GM12878 (cell line): ENCODE results near the gene UNC13D. TPM values are rescaled to one million over a fixed set of nuclear protein-coding genes. Genes with fewer than 3 reads are reported as not detected.
A peak's percentile ranks its signal among the peaks of the same experiment; 100 is the strongest.

Source experiments
- BCL11A ChIP-seq: IDR thresholded peaks from 2 replicates; pipeline ENCODE4 v1.6.1; 2011; ENCODE audit warnings: low read depth, low read length
- BHLHE40 ChIP-seq, 2 experiments: fragments of 450-650 bp in 1 of 2; IDR thresholded peaks; 2 replicates each; pipeline ENCODE4 v1.6.1; 2011 to 2017; ENCODE audit warnings: low read depth in 2 of 2, borderline replicate concordance in 1 of 2, improper control_type of control experiment in 1 of 2, low read length in 1 of 2, mild to moderate bottlenecking in 1 of 2
- BRCA1 ChIP-seq: IDR thresholded peaks from 2 replicates; pipeline ENCODE4 v1.6.1; 2011; ENCODE audit warnings: low read depth, low read length, improper control_type of control experiment
- CBX3 ChIP-seq: fragments of 200-600 bp; sonication (generic); IDR thresholded peaks from 2 replicates; pipeline ENCODE4 v1.6.1; 2016; ENCODE audit warnings: low read depth, borderline replicate concordance
- CHD4 ChIP-seq: fragments of 200-600 bp; sonication (generic); IDR thresholded peaks from 2 replicates; pipeline ENCODE4 v1.6.1; 2016; ENCODE audit warnings: mild to moderate bottlenecking
- CREM ChIP-seq: IDR thresholded peaks from 2 replicates; pipeline ENCODE4 v1.6.1; 2014; ENCODE audit warnings: antibody characterized with exemption, low read depth
- EP300 ChIP-seq, 2 experiments: fragments of 150-350 bp in 1 of 2; IDR thresholded peaks; 2 replicates each; pipeline ENCODE4 v1.6.1; 2011 to 2012; ENCODE audit warnings: low read depth in 2 of 2, low read length in 2 of 2, borderline replicate concordance in 1 of 2, improper control_type of control experiment in 1 of 2, inconsistent platforms in 1 of 2; ENCODE audit not compliant: control insufficient read depth in 1 of 2
- ETV6 ChIP-seq, 2 experiments: fragments of 450-650 bp in 1 of 2; IDR thresholded peaks in 1 of 2; conservative IDR thresholded peaks in 1 of 2; 2 replicates each; pipeline ENCODE4 v1.6.1; 2014; ENCODE audit warnings: antibody characterized with exemption in 1 of 2, borderline replicate concordance in 1 of 2, low read depth in 1 of 2, mild to moderate bottlenecking in 1 of 2, moderate library complexity in 1 of 2
- GATAD2B ChIP-seq: fragments of 450-650 bp; conservative IDR thresholded peaks from 2 replicates; pipeline ENCODE4 v1.6.1; 2017; ENCODE audit warnings: low read depth, mild to moderate bottlenecking, moderate library complexity
- JUND ChIP-seq: IDR thresholded peaks from 2 replicates; pipeline ENCODE4 v1.6.1; 2012; ENCODE audit warnings: low read depth, mild to moderate bottlenecking, low read length, improper control_type of control experiment, moderate library complexity
- KAT2A ChIP-seq: conservative IDR thresholded peaks from 2 replicates; pipeline ENCODE4 v1.6.1; 2011; ENCODE audit warnings: low read depth, low read length; ENCODE audit not compliant: control insufficient read depth
- KLF5 ChIP-seq: fragments of 450-650 bp; IDR thresholded peaks from 2 replicates; pipeline ENCODE4 v1.6.1; 2014; ENCODE audit warnings: mild to moderate bottlenecking; ENCODE audit not compliant: partially characterized antibody
- MTA3 ChIP-seq: IDR thresholded peaks from 2 replicates; pipeline ENCODE4 v1.6.1; 2012; ENCODE audit warnings: low read length, inconsistent platforms, borderline replicate concordance
- NFYA ChIP-seq: IDR thresholded peaks from 2 replicates; pipeline ENCODE4 v1.6.1; 2011; ENCODE audit warnings: low read depth, mild to moderate bottlenecking, low read length, improper control_type of control experiment, borderline replicate concordance
- POLR2AphosphoS5 ChIP-seq: IDR thresholded peaks from 2 replicates; pipeline ENCODE4 v1.6.1; 2011; ENCODE audit warnings: mild to moderate bottlenecking, low read length, inconsistent platforms
- TARDBP ChIP-seq: IDR thresholded peaks from 2 replicates; pipeline ENCODE4 v1.6.1; 2016; ENCODE audit warnings: borderline replicate concordance
- polyA plus RNA-seq, 11 experiments: library from polyadenylated mRNA; depleted of rRNA in 4 of 11; unstranded in 6 of 11; stranded (reverse) in 5 of 11; fragments of >200 nt; fragmentation: Nextera tagmentation in 4 of 11; fragmentation: Illumina TruSeq in 1 of 11; extraction: Ambion mirVana in 4 of 11; extraction: Trizol in 1 of 11; gene quantifications; 1 replicate in 1 of 11; 2 replicates in 10 of 11; pipeline versions ENCODE4 v1.2.1 to v1.2.3, GENCODE V29; 2011 to 2016; ENCODE audit warnings: inconsistent platforms in 2 of 11, missing spikeins in 2 of 11, low read depth in 1 of 11
- total RNA-seq, 4 experiments: library from RNA; depleted of rRNA in 3 of 4; stranded (reverse); fragments of >200 nt in 3 of 4; fragmentation: Illumina TruSeq in 1 of 4; extraction: Trizol in 1 of 4; gene quantifications; 2 replicates each; pipeline versions ENCODE4 v1.2.1 to v1.2.3, GENCODE V29; 2013 to 2021
- TF ChIP-seq, protein P1 (sequence below), 3 experiments: IDR thresholded peaks in 2 of 3; conservative IDR thresholded peaks in 1 of 3; 2 replicates each; pipeline ENCODE4 v1.5.1; 2011; ENCODE audit warnings: low read depth in 3 of 3, low read length in 3 of 3, mild to moderate bottlenecking in 3 of 3, control low read depth in 2 of 3, moderate library complexity in 2 of 3, inconsistent platforms in 1 of 3, mixed read lengths in 1 of 3; ENCODE audit not compliant: control insufficient read depth in 2 of 3, insufficient read depth in 1 of 3; ENCODE audit errors: extremely low read depth in 1 of 3
- TF ChIP-seq, protein P2 (sequence below): IDR thresholded peaks from 2 replicates; pipeline ENCODE4 v1.6.1; 2012; ENCODE audit warnings: low read length, inconsistent platforms
- TF ChIP-seq, protein P3 (sequence below): fragments of 450-650 bp; IDR thresholded peaks from 2 replicates; pipeline ENCODE4 v1.6.1; 2017; ENCODE audit warnings: borderline replicate concordance
- TF ChIP-seq, protein P4 (sequence below): fragments of 450-650 bp; IDR thresholded peaks from 2 replicates; pipeline ENCODE4 v1.6.1; 2016; ENCODE audit warnings: mild to moderate bottlenecking, moderate library complexity, borderline replicate concordance

The UNC13D gene
- total and polyA plus RNA-seq, 10 of the 15 experiments (the other 5 are each of a cell fraction or from before 2014, with no cell fraction given): 0.32 to 63.9 (median 25.2) TPM

DNA sequence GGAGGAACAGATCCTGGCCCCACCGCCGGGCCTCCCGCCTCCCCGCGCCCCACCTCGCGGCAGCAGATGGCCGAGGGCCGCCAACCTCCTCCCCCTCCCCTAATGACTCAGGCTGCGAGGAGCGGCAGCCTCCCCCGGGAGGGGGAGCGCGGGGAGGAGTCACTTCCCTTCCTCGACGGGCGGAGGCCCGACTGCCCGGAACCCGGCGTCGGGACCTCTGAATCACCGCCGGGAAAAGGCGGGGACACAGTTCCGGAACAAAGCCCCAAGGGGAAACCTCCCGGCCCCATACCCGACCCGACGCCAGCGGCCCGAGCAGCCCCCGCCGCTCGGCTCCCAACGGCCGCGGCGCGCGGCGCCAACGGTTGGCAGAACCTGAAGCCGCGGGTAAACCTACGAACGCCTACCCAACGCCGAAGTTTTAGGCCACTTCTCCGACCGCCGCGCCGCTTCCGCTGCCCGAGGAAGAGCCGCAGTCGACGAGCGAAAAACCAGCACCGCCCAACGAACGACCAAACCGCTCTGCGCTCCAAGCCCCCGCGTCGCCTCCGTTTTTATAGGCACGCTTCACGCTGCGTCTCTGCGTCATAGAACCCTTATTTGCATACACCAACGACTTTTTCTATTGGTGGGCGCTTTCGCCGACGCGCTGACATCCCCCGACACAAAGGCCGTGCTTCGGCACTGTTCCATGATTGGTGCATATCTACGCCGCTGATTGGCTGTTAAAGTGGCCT lies 64.8 kb downstream of the UNC13D start (continued):
- TF ChIP-seq, protein P1, sequence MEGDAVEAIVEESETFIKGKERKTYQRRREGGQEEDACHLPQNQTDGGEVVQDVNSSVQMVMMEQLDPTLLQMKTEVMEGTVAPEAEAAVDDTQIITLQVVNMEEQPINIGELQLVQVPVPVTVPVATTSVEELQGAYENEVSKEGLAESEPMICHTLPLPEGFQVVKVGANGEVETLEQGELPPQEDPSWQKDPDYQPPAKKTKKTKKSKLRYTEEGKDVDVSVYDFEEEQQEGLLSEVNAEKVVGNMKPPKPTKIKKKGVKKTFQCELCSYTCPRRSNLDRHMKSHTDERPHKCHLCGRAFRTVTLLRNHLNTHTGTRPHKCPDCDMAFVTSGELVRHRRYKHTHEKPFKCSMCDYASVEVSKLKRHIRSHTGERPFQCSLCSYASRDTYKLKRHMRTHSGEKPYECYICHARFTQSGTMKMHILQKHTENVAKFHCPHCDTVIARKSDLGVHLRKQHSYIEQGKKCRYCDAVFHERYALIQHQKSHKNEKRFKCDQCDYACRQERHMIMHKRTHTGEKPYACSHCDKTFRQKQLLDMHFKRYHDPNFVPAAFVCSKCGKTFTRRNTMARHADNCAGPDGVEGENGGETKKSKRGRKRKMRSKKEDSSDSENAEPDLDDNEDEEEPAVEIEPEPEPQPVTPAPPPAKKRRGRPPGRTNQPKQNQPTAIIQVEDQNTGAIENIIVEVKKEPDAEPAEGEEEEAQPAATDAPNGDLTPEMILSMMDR (IDR thresholded peaks at IDR 0.05 in 2 of 3, conservative IDR thresholded peaks at IDR 0.05 in 1 of 3; ENCODE audit: control insufficient read depth in 2 of 3, extremely low read depth in 1 of 3, insufficient read depth in 1 of 3, low read depth in 3 of 3, low read length in 3 of 3): no peak
- TF ChIP-seq JUND: no peak
- peak; percentile 91 for TF ChIP-seq CREM
- TF ChIP-seq TARDBP: 0 out of 2 replicates have a peak, but pooled peaks have one; percentile 56
- no peak for TF ChIP-seq BRCA1
- TF ChIP-seq BCL11A: peak; percentile 54; the same call in 1 of the 2 replicates
- TF ChIP-seq NFYA: peak; percentile 97; the same call in 1 of the 2 replicates
- TF ChIP-seq CHD4: no peak
- TF ChIP-seq ETV6 (conservative IDR thresholded peaks at IDR 0.05 in 1 of 2, IDR thresholded peaks at IDR 0.05 in 1 of 2; ENCODE audit: borderline replicate concordance in 1 of 2, low read depth in 1 of 2): peak in 1 of 2 experiments; percentile 29; a peak in 1 of 4 replicates
- no peak for TF ChIP-seq CBX3
- no peak for TF ChIP-seq MTA3
- peak in 1 of 2 experiments; percentile 24; a peak in 1 of 4 replicates for TF ChIP-seq EP300 (IDR thresholded peaks at IDR 0.05; ENCODE audit: borderline replicate concordance in 1 of 2, control insufficient read depth in 1 of 2, low read depth in 2 of 2, low read length in 2 of 2)
- TF ChIP-seq, protein P2, sequence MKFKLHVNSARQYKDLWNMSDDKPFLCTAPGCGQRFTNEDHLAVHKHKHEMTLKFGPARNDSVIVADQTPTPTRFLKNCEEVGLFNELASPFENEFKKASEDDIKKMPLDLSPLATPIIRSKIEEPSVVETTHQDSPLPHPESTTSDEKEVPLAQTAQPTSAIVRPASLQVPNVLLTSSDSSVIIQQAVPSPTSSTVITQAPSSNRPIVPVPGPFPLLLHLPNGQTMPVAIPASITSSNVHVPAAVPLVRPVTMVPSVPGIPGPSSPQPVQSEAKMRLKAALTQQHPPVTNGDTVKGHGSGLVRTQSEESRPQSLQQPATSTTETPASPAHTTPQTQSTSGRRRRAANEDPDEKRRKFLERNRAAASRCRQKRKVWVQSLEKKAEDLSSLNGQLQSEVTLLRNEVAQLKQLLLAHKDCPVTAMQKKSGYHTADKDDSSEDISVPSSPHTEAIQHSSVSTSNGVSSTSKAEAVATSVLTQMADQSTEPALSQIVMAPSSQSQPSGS: peak; percentile 37; the same call in 1 of the 2 replicates
- peak; percentile 100 for TF ChIP-seq POLR2AphosphoS5
- TF ChIP-seq, protein P3, sequence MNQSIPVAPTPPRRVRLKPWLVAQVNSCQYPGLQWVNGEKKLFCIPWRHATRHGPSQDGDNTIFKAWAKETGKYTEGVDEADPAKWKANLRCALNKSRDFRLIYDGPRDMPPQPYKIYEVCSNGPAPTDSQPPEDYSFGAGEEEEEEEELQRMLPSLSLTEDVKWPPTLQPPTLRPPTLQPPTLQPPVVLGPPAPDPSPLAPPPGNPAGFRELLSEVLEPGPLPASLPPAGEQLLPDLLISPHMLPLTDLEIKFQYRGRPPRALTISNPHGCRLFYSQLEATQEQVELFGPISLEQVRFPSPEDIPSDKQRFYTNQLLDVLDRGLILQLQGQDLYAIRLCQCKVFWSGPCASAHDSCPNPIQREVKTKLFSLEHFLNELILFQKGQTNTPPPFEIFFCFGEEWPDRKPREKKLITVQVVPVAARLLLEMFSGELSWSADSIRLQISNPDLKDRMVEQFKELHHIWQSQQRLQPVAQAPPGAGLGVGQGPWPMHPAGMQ: no peak
- TF ChIP-seq, protein P4, sequence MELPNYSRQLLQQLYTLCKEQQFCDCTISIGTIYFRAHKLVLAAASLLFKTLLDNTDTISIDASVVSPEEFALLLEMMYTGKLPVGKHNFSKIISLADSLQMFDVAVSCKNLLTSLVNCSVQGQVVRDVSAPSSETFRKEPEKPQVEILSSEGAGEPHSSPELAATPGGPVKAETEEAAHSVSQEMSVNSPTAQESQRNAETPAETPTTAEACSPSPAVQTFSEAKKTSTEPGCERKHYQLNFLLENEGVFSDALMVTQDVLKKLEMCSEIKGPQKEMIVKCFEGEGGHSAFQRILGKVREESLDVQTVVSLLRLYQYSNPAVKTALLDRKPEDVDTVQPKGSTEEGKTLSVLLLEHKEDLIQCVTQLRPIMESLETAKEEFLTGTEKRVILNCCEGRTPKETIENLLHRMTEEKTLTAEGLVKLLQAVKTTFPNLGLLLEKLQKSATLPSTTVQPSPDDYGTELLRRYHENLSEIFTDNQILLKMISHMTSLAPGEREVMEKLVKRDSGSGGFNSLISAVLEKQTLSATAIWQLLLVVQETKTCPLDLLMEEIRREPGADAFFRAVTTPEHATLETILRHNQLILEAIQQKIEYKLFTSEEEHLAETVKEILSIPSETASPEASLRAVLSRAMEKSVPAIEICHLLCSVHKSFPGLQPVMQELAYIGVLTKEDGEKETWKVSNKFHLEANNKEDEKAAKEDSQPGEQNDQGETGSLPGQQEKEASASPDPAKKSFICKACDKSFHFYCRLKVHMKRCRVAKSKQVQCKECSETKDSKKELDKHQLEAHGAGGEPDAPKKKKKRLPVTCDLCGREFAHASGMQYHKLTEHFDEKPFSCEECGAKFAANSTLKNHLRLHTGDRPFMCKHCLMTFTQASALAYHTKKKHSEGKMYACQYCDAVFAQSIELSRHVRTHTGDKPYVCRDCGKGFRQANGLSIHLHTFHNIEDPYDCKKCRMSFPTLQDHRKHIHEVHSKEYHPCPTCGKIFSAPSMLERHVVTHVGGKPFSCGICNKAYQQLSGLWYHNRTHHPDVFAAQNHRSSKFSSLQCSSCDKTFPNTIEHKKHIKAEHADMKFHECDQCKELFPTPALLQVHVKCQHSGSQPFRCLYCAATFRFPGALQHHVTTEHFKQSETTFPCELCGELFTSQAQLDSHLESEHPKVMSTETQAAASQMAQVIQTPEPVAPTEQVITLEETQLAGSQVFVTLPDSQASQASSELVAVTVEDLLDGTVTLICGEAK: no peak; the same call in 1 of the 2 replicates
- peak; percentile 83 for TF ChIP-seq GATAD2B
- TF ChIP-seq BHLHE40 (IDR thresholded peaks at IDR 0.05; ENCODE audit: borderline replicate concordance in 1 of 2, low read depth in 2 of 2, low read length in 1 of 2): peak; percentile 43 to 61; a peak in 3 of 4 replicates
- no peak for TF ChIP-seq KAT2A
- peak; percentile 96 for TF ChIP-seq KLF5
